Epithelial cell of esophagus (primary cell): ENCODE results near the gene DNMT1.

ENCODE experiments used
- DNase-seq: peaks from one replicate; pipeline ENCODE4 v3.0.0; 2010; ENCODE audit warnings: low read depth
- H3K4me3 ChIP-seq: 2 replicates; pipeline ENCODE4 v1.5.1; 2011; ENCODE audit warnings: mild to moderate bottlenecking, low read length, control low read depth
- CTCF ChIP-seq: IDR thresholded peaks from 2 replicates; pipeline ENCODE4 v1.5.1; 2011; ENCODE audit warnings: low read depth, mild to moderate bottlenecking, low read length, control low read depth, inconsistent platforms; ENCODE audit not compliant: insufficient read depth; ENCODE audit errors: missing control alignments

The DNMT1 gene

GRCh38 chr19:10219678-10220077, 24.9 kb upstream of the DNMT1 start:
- peak; percentile 56 for DNase-seq
- H3K4me3 ChIP-seq = no peak overlapping the region
- TF ChIP-seq CTCF = peak; percentile 57

GRCh38 chr19:10217085-10217484, 22.3 kb upstream of the DNMT1 start:
- no peak overlapping the region for H3K4me3 ChIP-seq
- TF ChIP-seq CTCF = no peak
- no peak for DNase-seq

GRCh38 chr19:10214784-10215183, 20.0 kb upstream of the DNMT1 start:
- DNase-seq = peak; percentile 83
- no peak overlapping the region for H3K4me3 ChIP-seq
- no peak for TF ChIP-seq CTCF

GRCh38 chr19:10211691-10212090, 16.9 kb upstream of the DNMT1 start:
- H3K4me3 ChIP-seq = no peak overlapping the region
- no peak for DNase-seq
- no peak for TF ChIP-seq CTCF

GRCh38 chr19:10211061-10211460, 16.3 kb upstream of the DNMT1 start:
- DNase-seq = no peak
- no peak overlapping the region for H3K4me3 ChIP-seq
- no peak for TF ChIP-seq CTCF

- peak; percentile 54 for DNase-seq
- TF ChIP-seq CTCF = no peak
- no peak overlapping the region for H3K4me3 ChIP-seq
These were observed 14.6 kb upstream of the DNMT1 start for GRCh38 chr19:10209315-10209714.

GRCh38 chr19:10207026-10207425, 12.3 kb upstream of the DNMT1 start:
- H3K4me3 ChIP-seq = no peak overlapping the region
- no peak for TF ChIP-seq CTCF
- no peak for DNase-seq
